ENCODE data around the gene HLA-DMB.

HLA-DMB gene

DNA sequence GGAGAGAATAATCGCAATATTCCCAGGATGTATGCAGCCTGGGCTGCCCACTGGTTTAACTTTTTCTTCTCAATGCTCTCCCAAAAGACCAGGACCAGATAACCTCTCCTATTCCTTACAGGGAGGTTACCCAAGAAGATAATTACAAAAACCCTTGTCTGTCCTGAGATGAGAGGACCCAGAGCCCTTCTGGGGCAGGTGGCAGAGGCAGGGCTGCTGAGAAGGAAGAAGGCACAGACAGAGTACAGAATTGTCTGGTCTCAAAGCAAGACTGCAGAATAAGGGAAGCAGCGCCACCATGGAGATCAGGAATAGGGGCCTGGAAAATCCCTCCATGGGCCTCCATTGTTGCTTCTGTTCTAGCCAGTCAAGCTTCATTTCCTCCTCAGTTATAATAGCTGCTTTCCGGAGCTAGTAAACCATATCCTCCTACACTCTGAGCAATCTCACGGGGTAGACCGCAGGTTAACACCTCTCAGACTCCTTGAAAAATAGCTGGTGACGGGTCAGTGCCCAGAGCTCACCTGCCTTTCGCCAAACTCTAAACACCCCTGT lies 463 bp upstream of the HLA-DMB start:
- H2BK12ac ChIP-seq (ENCODE audit: low read length in 2 of 2): no peak overlapping the region
- H4K8ac ChIP-seq (ENCODE audit: low read length): no peak overlapping the region
- 87% methylated on average over 7 of the region's 7 CpGs for WGBS
- peaks cover 0 to 14% of the 10 kb centered on the region in 2 experiments for H3K27me3 ChIP-seq (ENCODE audit: control insufficient read depth in 1 of 2, insufficient read depth in 1 of 2, low read length in 2 of 2)
- peak overlapping the region; percentile 55 for H3K27ac ChIP-seq (ENCODE audit: low read length, poor library complexity, severe bottlenecking)
- H3K36me3 ChIP-seq (ENCODE audit: control insufficient read depth in 1 of 2, insufficient read depth in 2 of 2, low read depth in 1 of 2, low read length in 2 of 2): peaks cover 0 to 4% of the 10 kb centered on the region in 2 experiments
- H3K18ac ChIP-seq (ENCODE audit: low read depth in 1 of 2, low read length in 2 of 2): no peak overlapping the region
- H3K9ac ChIP-seq (ENCODE audit: low read length): no peak overlapping the region
- H2BK15ac ChIP-seq (ENCODE audit: low read depth, poor library complexity, severe bottlenecking): no peak overlapping the region
- H4K91ac ChIP-seq (ENCODE audit: low read length): no peak overlapping the region
- no peak overlapping the region for H2AFZ ChIP-seq (ENCODE audit: low read depth, low read length)
- no peaks in the 10 kb centered on the region for H3K79me1 ChIP-seq (replicated peaks; ENCODE audit: low read length, poor library complexity, severe bottlenecking)
- no peak overlapping the region for H3K23ac ChIP-seq (ENCODE audit: low read length in 2 of 2)
- H2BK120ac ChIP-seq (ENCODE audit: low read depth, low read length): no peak overlapping the region
- H3K9me3 ChIP-seq (ENCODE audit: control insufficient read depth, low read length): no peaks in the 10 kb centered on the region
- H3K14ac ChIP-seq (ENCODE audit: low read length in 2 of 2): no peak overlapping the region
- no peak for DNase-seq
- no peak overlapping the region for H3K4me2 ChIP-seq (ENCODE audit: low read length, poor library complexity, severe bottlenecking)
- no peak overlapping the region for H2AK5ac ChIP-seq (ENCODE audit: low read length, severe bottlenecking)
- H3K4me3 ChIP-seq (ENCODE audit: insufficient read depth in 1 of 2, low read depth in 1 of 2, low read length in 2 of 2): no peak overlapping the region
- H3K4ac ChIP-seq (ENCODE audit: low read depth in 1 of 2, low read length in 2 of 2): no peak overlapping the region
- no peak overlapping the region for H2BK5ac ChIP-seq (ENCODE audit: low read depth, low read length, poor library complexity, severe bottlenecking)
- H3K4me1 ChIP-seq (ENCODE audit: control insufficient read depth, insufficient read depth, low read depth, low read length): peaks cover 6% of the 10 kb centered on the region

- Histone ChIP-seq H3K27me3 (ENCODE audit: control insufficient read depth in 1 of 2, insufficient read depth in 1 of 2, low read length in 2 of 2) (peaks cover 0 to 24% of the 10 kb centered on the region in 2 experiments), H4K8ac (ENCODE audit: low read length) (no peak overlapping the region), H2BK12ac (ENCODE audit: low read length in 2 of 2) (no peak overlapping the region), H3K4me2 (ENCODE audit: low read length, poor library complexity, severe bottlenecking) (no peak overlapping the region), H3K79me1 (replicated peaks; ENCODE audit: low read length, poor library complexity, severe bottlenecking) (no peaks in the 10 kb centered on the region), H3K18ac (ENCODE audit: low read depth in 1 of 2, low read length in 2 of 2) (no peak overlapping the region), H4K91ac (ENCODE audit: low read length) (no peak overlapping the region), H3K9me3 (ENCODE audit: control insufficient read depth, low read length) (no peaks in the 10 kb centered on the region), H2BK15ac (ENCODE audit: low read depth, poor library complexity, severe bottlenecking) (no peak overlapping the region), H3K14ac (ENCODE audit: low read length in 2 of 2) (no peak overlapping the region), H2BK5ac (ENCODE audit: low read depth, low read length, poor library complexity, severe bottlenecking) (no peak overlapping the region), H2BK120ac (ENCODE audit: low read depth, low read length) (no peak overlapping the region), H3K23ac (ENCODE audit: low read length in 2 of 2) (no peak overlapping the region), H2AFZ (ENCODE audit: low read depth, low read length) (no peak overlapping the region), H3K4me3 (ENCODE audit: insufficient read depth in 1 of 2, low read depth in 1 of 2, low read length in 2 of 2) (no peak overlapping the region), H3K27ac (ENCODE audit: low read length, poor library complexity, severe bottlenecking) (no peak overlapping the region), H3K36me3 (ENCODE audit: control insufficient read depth in 1 of 2, insufficient read depth in 2 of 2, low read depth in 1 of 2, low read length in 2 of 2) (peaks cover 0 to 4% of the 10 kb centered on the region in 2 experiments), H3K4ac (ENCODE audit: low read depth in 1 of 2, low read length in 2 of 2) (no peak overlapping the region), H3K9ac (ENCODE audit: low read length) (no peak overlapping the region), H2AK5ac (ENCODE audit: low read length, severe bottlenecking) (no peak overlapping the region), H3K4me1 (ENCODE audit: control insufficient read depth, insufficient read depth, low read depth, low read length) (peaks cover 6% of the 10 kb centered on the region)
- no peak for DNase-seq
- 94% methylated on average over 7 of the region's 7 CpGs for WGBS
These were observed 2.3 kb downstream of the HLA-DMB start for GRCh38 chr6:32938494-32938893.

DNA sequence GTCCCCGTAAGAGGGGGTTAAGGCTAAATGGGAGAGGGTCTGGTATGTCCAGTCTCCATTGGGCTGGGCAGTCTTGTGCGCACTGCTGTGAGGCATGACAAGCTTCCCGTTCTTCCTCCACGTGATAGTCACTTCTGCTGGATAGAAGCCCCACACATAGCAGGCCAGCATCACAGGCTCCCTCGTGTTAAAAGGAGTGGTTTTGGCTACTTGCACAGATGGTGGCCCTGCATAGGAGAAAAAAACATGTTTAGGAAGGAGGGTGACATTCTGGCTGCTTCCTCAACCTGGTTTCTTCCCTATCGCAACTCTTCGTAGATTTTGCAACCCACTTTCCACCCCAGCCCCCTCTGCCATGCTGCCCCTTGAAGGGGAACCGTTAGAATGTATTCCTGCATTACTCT lies 3.6 kb downstream of the HLA-DMB start:
- H4K91ac ChIP-seq (ENCODE audit: low read length): no peak overlapping the region
- WGBS: 90% methylated on average over 8 of the region's 8 CpGs
- peaks cover 0 to 4% of the 10 kb centered on the region in 2 experiments for H3K36me3 ChIP-seq (ENCODE audit: control insufficient read depth in 1 of 2, insufficient read depth in 2 of 2, low read depth in 1 of 2, low read length in 2 of 2)

GRCh38 chr6:32936239-32937152 lies 4.3 kb downstream of the HLA-DMB start:
- Histone ChIP-seq H2AFZ (ENCODE audit: low read depth, low read length) (no peak overlapping the region), H3K36me3 (ENCODE audit: control insufficient read depth in 1 of 2, insufficient read depth in 2 of 2, low read depth in 1 of 2, low read length in 2 of 2) (peaks cover 0 to 4% of the 10 kb centered on the region in 2 experiments), H2AK5ac (ENCODE audit: low read length, severe bottlenecking) (no peak overlapping the region), H3K4me1 (ENCODE audit: control insufficient read depth, insufficient read depth, low read depth, low read length) (peaks cover 5% of the 10 kb centered on the region), H2BK120ac (ENCODE audit: low read depth, low read length) (no peak overlapping the region), H3K18ac (ENCODE audit: low read depth in 1 of 2, low read length in 2 of 2) (no peak overlapping the region), H3K23ac (ENCODE audit: low read length in 2 of 2) (no peak overlapping the region), H2BK5ac (ENCODE audit: low read depth, low read length, poor library complexity, severe bottlenecking) (no peak overlapping the region), H3K9ac (ENCODE audit: low read length) (no peak overlapping the region), H2BK15ac (ENCODE audit: low read depth, poor library complexity, severe bottlenecking) (no peak overlapping the region), H4K8ac (ENCODE audit: low read length) (no peak overlapping the region), H3K27ac (ENCODE audit: low read length, poor library complexity, severe bottlenecking) (no peak overlapping the region), H3K9me3 (ENCODE audit: control insufficient read depth, low read length) (no peaks in the 10 kb centered on the region), H3K4me2 (ENCODE audit: low read length, poor library complexity, severe bottlenecking) (no peak overlapping the region), H3K4ac (ENCODE audit: low read depth in 1 of 2, low read length in 2 of 2) (no peak overlapping the region), H3K79me1 (replicated peaks; ENCODE audit: low read length, poor library complexity, severe bottlenecking) (no peaks in the 10 kb centered on the region), H3K4me3 (ENCODE audit: insufficient read depth in 1 of 2, low read depth in 1 of 2, low read length in 2 of 2) (no peak overlapping the region), H4K91ac (ENCODE audit: low read length) (no peak overlapping the region), H3K14ac (ENCODE audit: low read length in 2 of 2) (no peak overlapping the region), H2BK12ac (ENCODE audit: low read length in 2 of 2) (no peak overlapping the region), H3K27me3 (ENCODE audit: control insufficient read depth in 1 of 2, insufficient read depth in 1 of 2, low read length in 2 of 2) (peaks cover 0 to 24% of the 10 kb centered on the region in 2 experiments)
- 91% methylated on average over 12 of the region's 12 CpGs for WGBS
- no peak for DNase-seq

More for the DNA sequence above, 3.6 kb downstream of the HLA-DMB start:
- Histone ChIP-seq H3K9me3 (ENCODE audit: control insufficient read depth, low read length) (no peaks in the 10 kb centered on the region), H3K9ac (ENCODE audit: low read length) (no peak overlapping the region), H3K4me1 (ENCODE audit: control insufficient read depth, insufficient read depth, low read depth, low read length) (peaks cover 6% of the 10 kb centered on the region), H4K8ac (ENCODE audit: low read length) (no peak overlapping the region), H3K4me2 (ENCODE audit: low read length, poor library complexity, severe bottlenecking) (no peak overlapping the region), H3K79me1 (replicated peaks; ENCODE audit: low read length, poor library complexity, severe bottlenecking) (no peaks in the 10 kb centered on the region), H2AK5ac (ENCODE audit: low read length, severe bottlenecking) (no peak overlapping the region), H2BK15ac (ENCODE audit: low read depth, poor library complexity, severe bottlenecking) (no peak overlapping the region), H3K27ac (ENCODE audit: low read length, poor library complexity, severe bottlenecking) (no peak overlapping the region), H3K4ac (ENCODE audit: low read depth in 1 of 2, low read length in 2 of 2) (no peak overlapping the region), H3K4me3 (ENCODE audit: insufficient read depth in 1 of 2, low read depth in 1 of 2, low read length in 2 of 2) (no peak overlapping the region), H3K18ac (ENCODE audit: low read depth in 1 of 2, low read length in 2 of 2) (no peak overlapping the region), H2AFZ (ENCODE audit: low read depth, low read length) (no peak overlapping the region), H3K27me3 (ENCODE audit: control insufficient read depth in 1 of 2, insufficient read depth in 1 of 2, low read length in 2 of 2) (peaks cover 0 to 24% of the 10 kb centered on the region in 2 experiments), H3K14ac (ENCODE audit: low read length in 2 of 2) (no peak overlapping the region), H3K23ac (ENCODE audit: low read length in 2 of 2) (no peak overlapping the region), H2BK5ac (ENCODE audit: low read depth, low read length, poor library complexity, severe bottlenecking) (no peak overlapping the region), H2BK120ac (ENCODE audit: low read depth, low read length) (no peak overlapping the region), H2BK12ac (ENCODE audit: low read length in 2 of 2) (no peak overlapping the region)
- no peak for DNase-seq

Measured in mesenchymal stem cell (in vitro differentiated cells and primary cell).